H9 (cell line): Measurements from ENCODE around the gene ASB18. TPM values are rescaled to one million over a fixed set of nuclear protein-coding genes. Genes with fewer than 3 reads are reported as not detected.

Source experiments
- DNase-seq: peaks from one replicate; pipeline ENCODE4 v3.0.0-alpha.2; 2017
- H2AFZ ChIP-seq: one replicate; pipeline ENCODE4 v1.6.1; 2013; ENCODE audit warnings: mild to moderate bottlenecking, low read length, control low read depth, moderate library complexity
- H2AK5ac ChIP-seq: 2 replicates; pipeline ENCODE4 v1.6.1; 2013; ENCODE audit warnings: low read length, control low read depth, mixed read lengths; ENCODE audit not compliant: insufficient read length
- H2BK120ac ChIP-seq: one replicate; pipeline ENCODE4 v1.6.1; 2013; ENCODE audit warnings: low read depth, mild to moderate bottlenecking, low read length, control low read depth, inconsistent platforms; ENCODE audit not compliant: poor library complexity, severe bottlenecking
- H2BK12ac ChIP-seq: 2 replicates; pipeline ENCODE4 v1.6.1; 2013; ENCODE audit warnings: low read length, control low read depth, mixed read lengths, low read depth; ENCODE audit not compliant: insufficient read length
- H2BK15ac ChIP-seq: 2 replicates; pipeline ENCODE4 v1.6.1; 2013; ENCODE audit warnings: low read depth, low read length, control low read depth
- H2BK20ac ChIP-seq: one replicate; pipeline ENCODE4 v1.6.1; 2013; ENCODE audit warnings: low read depth, mild to moderate bottlenecking, low read length, control low read depth, inconsistent platforms; ENCODE audit not compliant: poor library complexity, severe bottlenecking
- H2BK5ac ChIP-seq: 2 replicates; pipeline ENCODE4 v1.6.1; 2013; ENCODE audit warnings: low read length, control low read depth, mixed read lengths; ENCODE audit not compliant: insufficient read length
- H3K14ac ChIP-seq: 2 replicates; pipeline ENCODE4 v1.6.1; 2013; ENCODE audit warnings: low read length, control low read depth; ENCODE audit not compliant: insufficient read depth
- H3K18ac ChIP-seq: 2 replicates; pipeline ENCODE4 v1.6.1; 2013; ENCODE audit warnings: low read depth, mild to moderate bottlenecking, mixed read lengths, low read length, control low read depth; ENCODE audit not compliant: insufficient read length
- H3K23ac ChIP-seq: 2 replicates; pipeline ENCODE4 v1.6.1; 2013; ENCODE audit warnings: low read length, control low read depth, mixed read lengths, low read depth; ENCODE audit not compliant: insufficient read length
- H3K23me2 ChIP-seq: 2 replicates; pipeline ENCODE4 v1.6.1; 2013; ENCODE audit warnings: low read depth, mild to moderate bottlenecking, mixed read lengths, low read length, control low read depth; ENCODE audit not compliant: insufficient read length, poor library complexity, severe bottlenecking
- H3K27ac ChIP-seq: 2 replicates; pipeline ENCODE4 v1.5.1; 2013; ENCODE audit warnings: low read length, control low read depth, mixed read lengths, low read depth; ENCODE audit not compliant: insufficient read length
- H3K27me3 ChIP-seq: 2 replicates; pipeline ENCODE4 v1.6.1; 2013; ENCODE audit warnings: low read length, control low read depth, inconsistent platforms; ENCODE audit not compliant: insufficient read depth
- H3K4ac ChIP-seq: 2 replicates; pipeline ENCODE4 v1.6.1; 2013; ENCODE audit warnings: low read depth, mild to moderate bottlenecking, control low read depth, inconsistent platforms, low read length, moderate library complexity
- H3K4me1 ChIP-seq: 2 replicates; pipeline ENCODE4 v1.6.1; 2013; ENCODE audit warnings: low read length, control low read depth, inconsistent platforms; ENCODE audit not compliant: insufficient read depth
- H3K4me2 ChIP-seq: 2 replicates; pipeline ENCODE4 v1.6.1; 2013; ENCODE audit warnings: low read length, control low read depth, mixed read lengths; ENCODE audit not compliant: insufficient read length, insufficient read depth
- H3K56ac ChIP-seq: 2 replicates; pipeline ENCODE4 v1.6.1; 2013; ENCODE audit warnings: low read depth, mild to moderate bottlenecking, mixed read lengths, low read length, control low read depth; ENCODE audit not compliant: insufficient read length
- H3K79me1 ChIP-seq: 2 replicates; pipeline ENCODE4 v1.6.1; 2013; ENCODE audit warnings: low read depth, mild to moderate bottlenecking, moderate library complexity, low read length, control low read depth, inconsistent platforms; ENCODE audit not compliant: insufficient read depth, poor library complexity, severe bottlenecking
- H3K79me2 ChIP-seq: 2 replicates; pipeline ENCODE4 v1.6.1; 2013; ENCODE audit warnings: low read length, control low read depth, inconsistent platforms; ENCODE audit not compliant: insufficient read depth
- H3K9ac ChIP-seq: 2 replicates; pipeline ENCODE4 v1.6.1; 2013; ENCODE audit warnings: low read length, control low read depth, mixed read lengths; ENCODE audit not compliant: insufficient read length; ENCODE audit errors: extremely low read depth
- H3K9me3 ChIP-seq: one replicate; pipeline ENCODE4 v1.6.1; 2013; ENCODE audit warnings: low read depth, low read length, inconsistent platforms; ENCODE audit not compliant: control insufficient read depth
- H3T11ph ChIP-seq: one replicate; pipeline ENCODE4 v1.6.1; 2013; ENCODE audit warnings: mild to moderate bottlenecking, low read length, control low read depth, inconsistent platforms
- H4K20me1 ChIP-seq: one replicate; pipeline ENCODE4 v1.6.1; 2013; ENCODE audit not compliant: control insufficient read depth, insufficient read length, insufficient read depth
- H4K5ac ChIP-seq: 2 replicates; pipeline ENCODE4 v1.6.1; 2013; ENCODE audit warnings: low read depth, mild to moderate bottlenecking, mixed read lengths, low read length, control low read depth; ENCODE audit not compliant: insufficient read length
- H4K8ac ChIP-seq: replicated peaks from 2 replicates; pipeline ENCODE4 v1.6.1; 2013; ENCODE audit warnings: low read length, control low read depth, mixed read lengths, low read depth; ENCODE audit not compliant: insufficient read length
- H4K91ac ChIP-seq: 2 replicates; pipeline ENCODE4 v1.6.1; 2013; ENCODE audit warnings: low read depth, mild to moderate bottlenecking, moderate library complexity, mixed read lengths, low read length, control low read depth; ENCODE audit not compliant: insufficient read length
- H3K27ac Mint-ChIP-seq, 3 experiments: 2 replicates in 2 of 3; 3 replicates in 1 of 3; pipeline ENCODE4 v1.8.0; 2020 to 2021; ENCODE audit warnings: mixed read lengths in 3 of 3, mild to moderate bottlenecking in 1 of 3, moderate library complexity in 1 of 3
- H3K27me3 Mint-ChIP-seq: 2 replicates; pipeline ENCODE4 v1.8.0; 2021; ENCODE audit warnings: low read depth, mild to moderate bottlenecking, moderate library complexity, mixed read lengths
- H3K36me3 Mint-ChIP-seq, 3 experiments: 2 replicates in 2 of 3; 3 replicates in 1 of 3; pipeline ENCODE4 v1.8.0; 2020 to 2021; ENCODE audit warnings: low read depth in 3 of 3, mixed read lengths in 3 of 3; ENCODE audit not compliant: insufficient read depth in 1 of 3
- H3K4me1 Mint-ChIP-seq, 2 experiments: 2 replicates each; pipeline ENCODE4 v1.8.0; 2020; ENCODE audit warnings: mixed read lengths in 2 of 2
- H3K4me3 Mint-ChIP-seq, 2 experiments: 2 replicates in 1 of 2; 3 replicates in 1 of 2; pipeline ENCODE4 v1.8.0; 2020 to 2021; ENCODE audit warnings: mild to moderate bottlenecking in 2 of 2, mixed read lengths in 2 of 2, moderate library complexity in 1 of 2
- H3K9me3 Mint-ChIP-seq, 2 experiments: 2 replicates in 1 of 2; 3 replicates in 1 of 2; pipeline ENCODE4 v1.8.0; 2020; ENCODE audit warnings: mild to moderate bottlenecking in 2 of 2, mixed read lengths in 2 of 2, moderate library complexity in 1 of 2
- CTCF ChIP-seq: fragments of 200-600 bp; sonication (generic); conservative IDR thresholded peaks from 3 replicates; pipeline ENCODE4 v1.8.0; 2021; ENCODE audit warnings: antibody characterized with exemption, mild to moderate bottlenecking
- WGBS: extraction: QIAGEN DNeasy Blood & Tissue Kit; methylation state at CpG from one replicate; pipeline ENCODE4 v1.1.7; 2013; ENCODE audit warnings: missing lambda C conversion rate, low lambda C conversion rate, mixed read lengths; ENCODE audit not compliant: insufficient read length; ENCODE audit errors: extremely low coverage; 5-methylcytosine and 5-hydroxymethylcytosine counted together
- total RNA-seq: library from RNA; stranded (reverse); gene quantifications from 2 replicates; pipeline ENCODE4 v1.2.1, GENCODE V29; 2021

Gene ASB18
- total RNA-seq, 1 experiment from 2014 or later, result not detected

GRCh38 chr2:236217926-236218325 is 46.3 kb downstream of the ASB18 start:
- Histone ChIP-seq H2BK20ac (no peak overlapping the region), H3K23ac (no peak overlapping the region), H3K79me2 (no peaks in the 10 kb centered on the region), H2BK120ac (no peak overlapping the region), H4K91ac (no peak overlapping the region), H3K18ac (no peak overlapping the region), H4K8ac (no peak overlapping the region), H3K9me3 (no peaks in the 10 kb centered on the region), H3K14ac (no peak overlapping the region), H3K23me2 (no peaks in the 10 kb centered on the region), H3K9ac (no peak overlapping the region), H3K4me1 (no peaks in the 10 kb centered on the region), H4K20me1 (no peaks in the 10 kb centered on the region), H2AK5ac (no peak overlapping the region), H3K4me2 (no peak overlapping the region), H2BK5ac (no peak overlapping the region), H2AFZ (no peak overlapping the region), H3T11ph (no peak overlapping the region), H2BK15ac (no peak overlapping the region), H3K27me3 (no peaks in the 10 kb centered on the region), H3K56ac (no peak overlapping the region), H4K5ac (no peak overlapping the region), H3K4ac (no peak overlapping the region), H3K79me1 (no peaks in the 10 kb centered on the region), H3K27ac (no peak overlapping the region), H2BK12ac (no peak overlapping the region)
- Mint-ChIP-seq H3K4me3 (no peak overlapping the region), H3K27ac (no peak overlapping the region; a peak in 1 of 7 replicates), H3K4me1 (no peaks in the 10 kb centered on the region), H3K36me3 (peaks cover 0 to under 1% (median 0%) of the 10 kb centered on the region in 3 experiments; a peak in 1 of 7 replicates), H3K9me3 (peaks cover 0 to 4% of the 10 kb centered on the region in 2 experiments; a peak in 3 of 5 replicates), H3K27me3 (peaks cover 28% of the 10 kb centered on the region)
- no peak for TF ChIP-seq CTCF
- DNase-seq, result no peak
- no CpG with 5 or more reads among the region's 4 CpGs for WGBS
